ENCODE results near the gene SPAG7. TPM values are rescaled to one million over a fixed set of nuclear protein-coding genes. Genes with fewer than 3 reads are reported as not detected.

Gene SPAG7
- total and polyA plus RNA-seq, 10 donors: 34.8 to 89.1 (median 55.5) TPM

- Histone ChIP-seq H3K4me3 (peak overlapping the region; percentile 85 to 97 (median 88)), H3K27me3 (replicated peaks in 1 of 7) (no peaks in the 10 kb centered on the region), H3K9me3 (no peaks in the 10 kb centered on the region), H3K27ac (peak overlapping the region in 6 of 8 donors; percentile 89 to 95 (median 90)), H3K4me1 (peaks cover 18 to 51% (median 32%) of the 10 kb centered on the region in 6 donors), H3K36me3 (peaks cover 0 to 45% (median 35%) of the 10 kb centered on the region in 6 donors)
- intact Hi-C loops (cut with DNase I; ENCODE audit: low total_unique reads): loop anchor here (10.0 kb wide), 1 partner anchor 65 kb away; the partner anchor contains the start of gene GP1BA
- 57 to 70% (median 67%) methylated on average over 12 of the region's 12 CpGs for WGBS, 5 donors
- DNase-seq: no peak
- TF ChIP-seq CTCF (IDR thresholded peaks at IDR 0.05 in 8 of 11, conservative IDR thresholded peaks at IDR 0.05 in 3 of 11) (no peak), POLR2AphosphoS5 (IDR thresholded peaks at IDR 0.05) (no peak), POLR2A (IDR thresholded peaks at IDR 0.05) (no peak)
These were observed 31.9 kb upstream of the SPAG7 start for GRCh38 chr17:4999430-5000093.

- H3K27me3 ChIP-seq (replicated peaks in 1 of 7): no peaks in the 10 kb centered on the region
- H3K36me3 ChIP-seq: peaks cover 0 to 39% (median 28%) of the 10 kb centered on the region in 6 donors
- no peak for DNase-seq
- TF ChIP-seq CTCF (IDR thresholded peaks at IDR 0.05 in 8 of 11, conservative IDR thresholded peaks at IDR 0.05 in 3 of 11): no peak
- WGBS, 5 donors: 22 to 49% (median 37%) methylated on average over 13 to 14 of the region's 14 CpGs
- peak overlapping the region; percentile 85 to 97 (median 88) for H3K4me3 ChIP-seq
- H3K4me1 ChIP-seq: peaks cover 18 to 51% (median 32%) of the 10 kb centered on the region in 6 donors
- no peaks in the 10 kb centered on the region for H3K9me3 ChIP-seq
- intact Hi-C loops (cut with DNase I; ENCODE audit: low total_unique reads): loop anchor here (10.0 kb wide), 1 partner anchor 64 kb away; the partner anchor contains the start of gene GP1BA
- peak overlapping the region in 7 of 8 donors; percentile 89 to 95 (median 90) for H3K27ac ChIP-seq
These were observed 31.3 kb upstream of the SPAG7 start for GRCh38 chr17:4998732-4999429.

- peaks cover 0 to 32% (median 21%) of the 10 kb centered on the region in 6 donors for H3K36me3 ChIP-seq
- peak overlapping the region; percentile 85 to 97 (median 88) for H3K4me3 ChIP-seq
- H3K9me3 ChIP-seq: no peaks in the 10 kb centered on the region
- peak overlapping the region; percentile 66 to 95 (median 90) for H3K27ac ChIP-seq
- intact Hi-C loops (cut with DNase I; ENCODE audit: low total_unique reads): loop anchor here (10.0 kb wide), 1 partner anchor 63 kb away; the partner anchor contains the start of gene GP1BA
- peak; percentile 36 to 69 (median 64) for TF ChIP-seq POLR2AphosphoS5 (IDR thresholded peaks at IDR 0.05)
- TF ChIP-seq POLR2A (IDR thresholded peaks at IDR 0.05): no peak
- H3K27me3 ChIP-seq (replicated peaks in 1 of 7): no peaks in the 10 kb centered on the region
- H3K4me1 ChIP-seq: peaks cover 18 to 51% (median 32%) of the 10 kb centered on the region in 6 donors
- 2 to 6% (median 3%) methylated on average over 17 to 55 of the region's 55 CpGs for WGBS, 5 donors
- peak; percentile 90 for DNase-seq
These were observed 30.6 kb upstream of the SPAG7 start for GRCh38 chr17:4998027-4998731.

- intact Hi-C loops (cut with DNase I; ENCODE audit: low total_unique reads): loop anchor here (10.0 kb wide), 1 partner anchor 63 kb away; the partner anchor contains the start of gene GP1BA
- H3K36me3 ChIP-seq: peaks cover 0 to 24% (median 14%) of the 10 kb centered on the region in 6 donors
- H3K27ac ChIP-seq: peak within 1 kb of the TSS; percentile 69 to 95 (median 90)
- peaks cover 18 to 51% (median 32%) of the 10 kb centered on the region in 6 donors for H3K4me1 ChIP-seq
- WGBS, 5 donors: 0 to 6% (median 1%) methylated on average over 3 to 93 of the region's 93 CpGs
- TF ChIP-seq POLR2A (IDR thresholded peaks at IDR 0.05): peak in 2 of 3 donors; percentile 28 to 37
- TF ChIP-seq POLR2AphosphoS5 (IDR thresholded peaks at IDR 0.05): peak; percentile 71 to 85 (median 78)
- peak in 9 of 11 experiments; percentile 19 to 65 (median 43) for TF ChIP-seq CTCF (IDR thresholded peaks at IDR 0.05 in 8 of 11, conservative IDR thresholded peaks at IDR 0.05 in 3 of 11)
- no peaks in the 10 kb centered on the region for H3K9me3 ChIP-seq
- peak; percentile 99 for DNase-seq
- peak within 1 kb of the TSS; percentile 85 to 97 (median 88) for H3K4me3 ChIP-seq
- H3K27me3 ChIP-seq (replicated peaks in 1 of 7): no peaks in the 10 kb centered on the region
These were observed 29.8 kb upstream of the SPAG7 start, which contains the start of the genes INCA1 and KIF1C for GRCh38 chr17:4997302-4998026. Gene INCA1, minus strand, starts transcription at chr17:4997522. Its CDS starts 3,085 bp downstream, at chr17:4994437. Gene KIF1C, plus strand, starts transcription at chr17:4997950. Its CDS starts 2,297 bp downstream, at chr17:5000247.

Data from spleen (tissue), 11 donors.